Trophoblast cell (in vitro differentiated cells and primary cell): ENCODE results near the gene PLEKHG4B.
A peak's percentile ranks its signal among the peaks of the same experiment; 100 is the strongest.

Experiments
- DNase-seq, 2 donors: peaks; one replicate each; pipeline ENCODE4 v3.0.0-alpha.2; 2016
- H2AFZ ChIP-seq: 2 replicates; pipeline ENCODE4 v1.6.1; 2013; ENCODE audit warnings: low read length, moderate library complexity, mild to moderate bottlenecking; ENCODE audit not compliant: insufficient read depth, poor library complexity
- H2AK5ac ChIP-seq: 2 replicates; pipeline ENCODE4 v1.6.1; 2013; ENCODE audit warnings: mild to moderate bottlenecking, low read length
- H2BK120ac ChIP-seq: 2 replicates; pipeline ENCODE4 v1.6.1; 2013; ENCODE audit warnings: low read length, mild to moderate bottlenecking, moderate library complexity; ENCODE audit not compliant: insufficient read depth, poor library complexity
- H2BK12ac ChIP-seq: 2 replicates; pipeline ENCODE4 v1.6.1; 2013; ENCODE audit warnings: mild to moderate bottlenecking, low read length, moderate library complexity
- H2BK5ac ChIP-seq: 2 replicates; pipeline ENCODE4 v1.6.1; 2013; ENCODE audit warnings: low read length, low read depth, moderate library complexity, mild to moderate bottlenecking; ENCODE audit not compliant: poor library complexity
- H3K14ac ChIP-seq: 2 replicates; pipeline ENCODE4 v1.6.1; 2013; ENCODE audit warnings: mild to moderate bottlenecking, low read length
- H3K18ac ChIP-seq: 2 replicates; pipeline ENCODE4 v1.6.1; 2013; ENCODE audit warnings: mild to moderate bottlenecking, low read length
- H3K23ac ChIP-seq: 2 replicates; pipeline ENCODE4 v1.6.1; 2013; ENCODE audit warnings: low read length
- H3K27ac ChIP-seq: 2 replicates; pipeline ENCODE4 v1.5.1; 2013; ENCODE audit warnings: low read depth, mild to moderate bottlenecking, inconsistent platforms, low read length, moderate library complexity
- H3K27me3 ChIP-seq: 2 replicates; pipeline ENCODE4 v1.6.1; 2013; ENCODE audit warnings: inconsistent platforms, mild to moderate bottlenecking, low read length, moderate library complexity; ENCODE audit not compliant: insufficient read depth
- H3K36me3 ChIP-seq, 2 experiments: 1 replicate in 1 of 2; 2 replicates in 1 of 2; pipeline ENCODE4 v1.6.1; 2013; ENCODE audit warnings: low read length in 2 of 2, mild to moderate bottlenecking in 2 of 2, moderate library complexity in 1 of 2; ENCODE audit not compliant: insufficient read depth in 2 of 2, control insufficient read depth in 1 of 2
- H3K4ac ChIP-seq: 2 replicates; pipeline ENCODE4 v1.6.1; 2013; ENCODE audit warnings: low read depth, mild to moderate bottlenecking, low read length, moderate library complexity
- H3K4me1 ChIP-seq, 2 experiments: 1 replicate in 1 of 2; 2 replicates in 1 of 2; pipeline ENCODE4 v1.6.1; 2013; ENCODE audit warnings: low read length in 2 of 2, mild to moderate bottlenecking in 2 of 2, moderate library complexity in 1 of 2; ENCODE audit not compliant: insufficient read depth in 2 of 2, control insufficient read depth in 1 of 2
- H3K4me2 ChIP-seq: 2 replicates; pipeline ENCODE4 v1.6.1; 2013; ENCODE audit warnings: inconsistent platforms, mild to moderate bottlenecking, low read length, moderate library complexity
- H3K4me3 ChIP-seq: 2 replicates; pipeline ENCODE4 v1.5.1; 2013; ENCODE audit warnings: mild to moderate bottlenecking, low read depth, low read length, inconsistent platforms
- H3K79me1 ChIP-seq: one replicate; pipeline ENCODE4 v1.6.1; 2013; ENCODE audit warnings: low read length
- H3K79me2 ChIP-seq: 2 replicates; pipeline ENCODE4 v1.6.1; 2013; ENCODE audit warnings: low read length, mild to moderate bottlenecking; ENCODE audit not compliant: control insufficient read depth, insufficient read depth, poor library complexity
- H3K9ac ChIP-seq: 2 replicates; pipeline ENCODE4 v1.6.1; 2013; ENCODE audit warnings: mild to moderate bottlenecking, low read length
- H3K9me3 ChIP-seq: 2 replicates; pipeline ENCODE4 v1.6.1; 2013; ENCODE audit warnings: low read depth, mild to moderate bottlenecking, control low read depth, inconsistent platforms, low read length; ENCODE audit not compliant: insufficient read depth
- H4K12ac ChIP-seq: 2 replicates; pipeline ENCODE4 v1.6.1; 2013; ENCODE audit warnings: low read depth, mild to moderate bottlenecking, low read length, moderate library complexity
- H4K8ac ChIP-seq: 2 replicates; pipeline ENCODE4 v1.6.1; 2013; ENCODE audit warnings: low read depth, mild to moderate bottlenecking, low read length, moderate library complexity
- H4K91ac ChIP-seq: one replicate; pipeline ENCODE4 v1.6.1; 2013; ENCODE audit warnings: low read depth, mild to moderate bottlenecking, low read length, moderate library complexity
- WGBS: extraction: QIAGEN DNeasy Blood & Tissue Kit; methylation state at CpG from one replicate; pipeline ENCODE4 v1.1.7; 2013; ENCODE audit warnings: missing lambda C conversion rate; ENCODE audit not compliant: insufficient read length, insufficient coverage; ENCODE audit errors: extremely low coverage; 5-methylcytosine and 5-hydroxymethylcytosine counted together

Gene PLEKHG4B

GRCh38 chr5:107526-107925 is 15.6 kb downstream of the PLEKHG4B start:
- Histone ChIP-seq H2BK120ac (no peak overlapping the region), H4K12ac (no peak overlapping the region), H3K4me2 (no peak overlapping the region), H3K9ac (no peak overlapping the region), H4K91ac (no peak overlapping the region), H2BK12ac (no peak overlapping the region), H3K27ac (no peak overlapping the region), H2AFZ (no peak overlapping the region), H4K8ac (no peak overlapping the region), H3K18ac (peak overlapping the region; percentile 3), H3K27me3 (no peaks in the 10 kb centered on the region), H3K36me3 (peaks cover 44 to 54% of the 10 kb centered on the region in 2 experiments), H3K4me1 (peaks cover 18 to 22% of the 10 kb centered on the region in 2 experiments), H2AK5ac (no peak overlapping the region), H3K23ac (no peak overlapping the region), H3K9me3 (peaks cover 11% of the 10 kb centered on the region), H3K79me1 (peaks cover 2% of the 10 kb centered on the region), H3K79me2 (peaks cover 24% of the 10 kb centered on the region), H3K14ac (no peak overlapping the region), H3K4me3 (no peak overlapping the region), H2BK5ac (no peak overlapping the region), H3K4ac (peak overlapping the region; percentile 59)
- no peak for DNase-seq
- no CpG with 5 or more reads among the region's 6 CpGs for WGBS

- Histone ChIP-seq H3K9me3 (peaks cover 14% of the 10 kb centered on the region), H2AK5ac (no peak overlapping the region), H3K9ac (no peak overlapping the region), H3K4me1 (peaks cover 10 to 11% of the 10 kb centered on the region in 2 experiments), H3K79me2 (peaks cover 23% of the 10 kb centered on the region), H4K8ac (no peak overlapping the region), H3K27ac (no peak overlapping the region), H3K4me2 (no peak overlapping the region), H3K4ac (no peak overlapping the region), H2BK120ac (no peak overlapping the region), H4K12ac (no peak overlapping the region), H2BK5ac (no peak overlapping the region), H3K23ac (no peak overlapping the region), H3K36me3 (peaks cover 57 to 70% of the 10 kb centered on the region in 2 experiments), H3K14ac (no peak overlapping the region), H3K18ac (no peak overlapping the region), H2AFZ (no peak overlapping the region), H2BK12ac (no peak overlapping the region), H3K79me1 (peaks cover 2% of the 10 kb centered on the region), H3K4me3 (peak overlapping the region; percentile 6), H3K27me3 (no peaks in the 10 kb centered on the region), H4K91ac (no peak overlapping the region)
- no peak for DNase-seq
- WGBS = no CpG with 5 or more reads among the region's 14 CpGs
Observed at GRCh38 chr5:109826-110225, 17.9 kb downstream of the PLEKHG4B start.

- WGBS = no CpG with 5 or more reads among the region's 26 CpGs
Observed at GRCh38 chr5:110270-110888, 18.4 kb downstream of the PLEKHG4B start.

GRCh38 chr5:111171-111570 is 19.2 kb downstream of the PLEKHG4B start:
- H2AFZ ChIP-seq = no peak overlapping the region
- no peaks in the 10 kb centered on the region for H3K79me1 ChIP-seq
- H3K18ac ChIP-seq = no peak overlapping the region
- H3K4me3 ChIP-seq = no peak overlapping the region
- H3K9me3 ChIP-seq = peaks cover 14% of the 10 kb centered on the region
- H2BK120ac ChIP-seq = no peak overlapping the region
- WGBS = no CpG with 5 or more reads among the region's 5 CpGs
- peaks cover 4% of the 10 kb centered on the region in 2 experiments for H3K4me1 ChIP-seq
- no peak overlapping the region for H3K14ac ChIP-seq
- no peak overlapping the region for H4K8ac ChIP-seq
- H4K91ac ChIP-seq = no peak overlapping the region
- no peak overlapping the region for H3K4me2 ChIP-seq
- no peak for DNase-seq
- H3K79me2 ChIP-seq = peaks cover 20% of the 10 kb centered on the region
- H2BK12ac ChIP-seq = no peak overlapping the region
- H3K27ac ChIP-seq = no peak overlapping the region
- no peak overlapping the region for H3K9ac ChIP-seq
- peaks cover 58 to 82% of the 10 kb centered on the region in 2 experiments for H3K36me3 ChIP-seq
- no peak overlapping the region for H2BK5ac ChIP-seq
- no peak overlapping the region for H2AK5ac ChIP-seq
- H3K27me3 ChIP-seq = no peaks in the 10 kb centered on the region
- no peak overlapping the region for H4K12ac ChIP-seq
- peak overlapping the region; percentile 21 for H3K4ac ChIP-seq
- no peak overlapping the region for H3K23ac ChIP-seq

More at GRCh38 chr5:110270-110888, 18.4 kb downstream of the PLEKHG4B start:
- H3K18ac ChIP-seq = no peak overlapping the region
- H3K79me2 ChIP-seq = peaks cover 20% of the 10 kb centered on the region
- H3K27ac ChIP-seq = no peak overlapping the region
- no peak overlapping the region for H3K4me2 ChIP-seq
- DNase-seq = no peak
- H4K12ac ChIP-seq = no peak overlapping the region
- H3K9me3 ChIP-seq = peaks cover 14% of the 10 kb centered on the region
- no peak overlapping the region for H4K91ac ChIP-seq
- no peak overlapping the region for H2BK12ac ChIP-seq
- no peak overlapping the region for H2AFZ ChIP-seq
- H3K79me1 ChIP-seq = no peaks in the 10 kb centered on the region
- H2AK5ac ChIP-seq = no peak overlapping the region
- no peak overlapping the region for H4K8ac ChIP-seq
- no peak overlapping the region for H3K23ac ChIP-seq
- no peak overlapping the region for H2BK5ac ChIP-seq
- peak overlapping the region; percentile 33 for H3K4ac ChIP-seq
- H3K27me3 ChIP-seq = no peaks in the 10 kb centered on the region
- H3K14ac ChIP-seq = no peak overlapping the region
- peak overlapping the region; percentile 38 for H3K4me3 ChIP-seq
- H3K4me1 ChIP-seq = peaks cover 6 to 8% of the 10 kb centered on the region in 2 experiments
- H3K9ac ChIP-seq = no peak overlapping the region
- no peak overlapping the region for H2BK120ac ChIP-seq
- peaks cover 58 to 75% of the 10 kb centered on the region in 2 experiments for H3K36me3 ChIP-seq
